Measurements from ENCODE around the gene OR10R2.

DNA sequence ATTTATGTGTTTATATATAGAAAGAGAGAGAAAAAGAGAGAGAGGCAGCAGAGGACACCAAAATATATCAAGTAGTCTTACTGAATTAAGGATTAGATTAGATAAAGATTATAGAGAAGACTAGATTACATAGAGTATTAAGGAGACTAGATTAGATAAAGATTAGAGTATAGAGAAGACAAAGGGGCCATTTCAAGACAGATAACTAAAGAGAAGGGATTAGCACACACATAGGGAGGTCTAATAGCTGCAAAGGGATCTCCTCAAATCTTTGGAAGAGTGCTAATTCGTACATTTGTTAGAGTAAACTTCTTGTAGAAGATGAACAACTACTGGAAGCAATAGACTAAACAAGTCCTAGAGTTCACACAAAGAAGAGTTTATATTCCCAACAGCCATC lies 48.0 kb downstream of the OR10R2 start:
- TF ChIP-seq CTCF (IDR thresholded peaks at IDR 0.05 in 4 of 5, conservative IDR thresholded peaks at IDR 0.05 in 1 of 5) (no peak), POLR2A (IDR thresholded peaks at IDR 0.05) (no peak)

Measured in gastrocnemius medialis (tissue), 4 donors.